Esophagus muscularis mucosa (tissue), 4 donors: ENCODE results near the gene RAI1. TPM values are rescaled to one million over a fixed set of nuclear protein-coding genes. Genes with fewer than 3 reads are reported as not detected.
A peak's percentile ranks its signal among the peaks of the same experiment; 100 is the strongest.

Source experiments
- DNase-seq: peaks from one replicate; pipeline ENCODE4 v3.0.0-alpha.2; 2017; ENCODE audit errors: extremely low spot score
- H3K27ac ChIP-seq, 4 donors: fragments of 200-600 bp; sonication (generic); replicated peaks in 1 of 4; 1 replicate in 3 of 4; 2 replicates in 1 of 4; pipeline ENCODE4 v1.5.1; 2016 to 2019; ENCODE audit warnings: mild to moderate bottlenecking in 1 of 4
- H3K27me3 ChIP-seq, 4 donors: fragments of 200-600 bp; sonication (generic); one replicate each; pipeline versions ENCODE4 v1.5.1 to v1.6.0; 2016 to 2019
- H3K36me3 ChIP-seq, 4 donors: fragments of 200-600 bp; sonication (generic); one replicate each; pipeline ENCODE4 v1.5.1; 2016 to 2019
- H3K4me1 ChIP-seq, 4 donors: fragments of 200-600 bp; sonication (generic); one replicate each; pipeline ENCODE4 v1.5.1; 2016 to 2019
- H3K4me3 ChIP-seq, 4 donors: fragments of 200-600 bp; sonication (generic); 1 replicate in 2 of 4; 2 replicates in 2 of 4; pipeline ENCODE4 v1.5.1; 2016 to 2019; ENCODE audit warnings: mild to moderate bottlenecking in 4 of 4, moderate library complexity in 1 of 4
- H3K9me3 ChIP-seq, 4 donors: fragments of 200-600 bp; sonication (generic); 1 replicate in 3 of 4; 2 replicates in 1 of 4; pipeline ENCODE4 v1.5.1; 2016 to 2019
- EP300 ChIP-seq: sonication (generic); formaldehyde crosslinking; IDR thresholded peaks from one replicate; pipeline ENCODE4 v1.6.1; 2017; ENCODE audit warnings: antibody characterized with exemption
- POLR2A ChIP-seq: fragments of 450-650 bp; IDR thresholded peaks from one replicate; pipeline ENCODE4 v1.6.1; 2017; ENCODE audit warnings: antibody characterized with exemption, moderate library complexity, mild to moderate bottlenecking, low read depth
- POLR2AphosphoS5 ChIP-seq, 2 donors: sonication (generic); formaldehyde crosslinking; IDR thresholded peaks; one replicate each; pipeline ENCODE4 v1.6.1; 2017; ENCODE audit warnings: antibody characterized with exemption in 2 of 2
- WGBS: methylation state at CpG from one replicate; pipeline ENCODE4 v1.1.5; 2018; 5-methylcytosine and 5-hydroxymethylcytosine counted together
- intact Hi-C: fragments of 100-400 bp; cut with DNase I; formaldehyde crosslinking; loops from one replicate; pipeline ENCODE4 v1.15.1; 2023
- total RNA-seq, 4 donors: library from RNA; depleted of rRNA; stranded (reverse); fragments of >200 nt; gene quantifications; one replicate each; pipeline versions ENCODE4 v1.1.0 to v1.2.1, GENCODE V29; 2016
- TF ChIP-seq, protein P1 (sequence below), 3 experiments: fragments of 200-600 bp in 2 of 3; fragments of 450-650 bp in 1 of 3; sonication (generic) in 2 of 3; IDR thresholded peaks; one replicate each; pipeline ENCODE4 v1.5.1; 2017 to 2019; ENCODE audit warnings: antibody characterized with exemption in 3 of 3, mild to moderate bottlenecking in 2 of 3, moderate library complexity in 1 of 3

RAI1 gene
- total RNA-seq, 4 donors from 2014 or later = 18.7 to 41.3 (median 28.3) TPM

DNA sequence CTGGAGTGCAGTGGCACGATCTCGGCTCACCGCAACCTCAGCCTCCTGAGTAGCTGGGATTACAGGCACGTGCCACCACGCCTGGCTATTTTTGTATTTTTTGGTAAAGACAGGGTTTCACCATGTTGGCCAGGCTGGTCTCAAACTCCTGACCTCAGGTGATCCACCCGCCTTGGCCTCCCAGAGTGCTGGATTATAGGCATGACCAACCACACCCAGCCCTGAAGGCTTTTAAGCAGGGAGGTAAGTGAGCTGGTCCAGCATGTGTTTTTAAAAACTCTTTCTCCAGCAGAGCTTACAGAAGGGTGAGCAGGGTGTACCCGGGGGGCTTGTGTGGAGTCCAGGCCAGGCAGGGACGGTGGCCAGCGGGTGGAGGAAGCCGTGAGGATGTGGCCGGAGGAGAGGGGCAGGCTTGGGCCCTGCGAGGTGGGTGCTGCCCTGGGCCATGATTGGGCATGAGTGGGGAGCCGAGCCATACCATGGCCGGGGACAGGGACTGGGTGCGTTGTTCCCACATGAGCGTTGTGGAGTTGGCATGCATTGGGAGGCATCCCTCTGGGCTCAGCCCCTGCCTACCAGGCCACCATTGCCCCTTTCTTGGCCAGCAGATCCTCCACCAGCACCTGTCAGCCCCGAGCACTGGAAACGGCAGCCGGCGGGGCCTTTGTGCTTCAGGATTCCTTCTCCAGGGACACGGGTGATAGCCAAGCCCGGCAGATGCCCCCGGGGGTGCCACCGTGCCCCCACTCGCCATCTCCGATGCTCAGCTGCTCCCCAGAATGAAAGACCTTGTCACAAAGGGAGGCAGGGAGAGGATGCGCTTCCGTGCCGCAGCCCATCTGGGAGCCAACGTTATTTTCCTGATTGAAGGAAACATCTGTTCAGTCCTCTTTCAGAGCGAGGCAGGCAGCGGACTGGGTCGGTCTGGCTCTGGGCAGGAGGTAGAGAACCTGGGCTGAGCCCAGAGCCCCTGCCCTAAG is 64.5 kb downstream of the RAI1 start:
- Histone ChIP-seq H3K36me3 (no peaks in the 10 kb centered on the region), H3K27ac (peak overlapping the region in 3 of 4 donors; percentile 16 to 42 (median 27)), H3K4me3 (no peak overlapping the region), H3K4me1 (peaks cover 43 to 81% (median 70%) of the 10 kb centered on the region in 4 donors), H3K9me3 (no peaks in the 10 kb centered on the region), H3K27me3 (no peaks in the 10 kb centered on the region)
- intact Hi-C loops = no loop called here
- no peak for TF ChIP-seq EP300
- no peak for TF ChIP-seq POLR2A
- DNase-seq = no peak
- 83% methylated on average over 32 of the region's 33 CpGs for WGBS

DNA sequence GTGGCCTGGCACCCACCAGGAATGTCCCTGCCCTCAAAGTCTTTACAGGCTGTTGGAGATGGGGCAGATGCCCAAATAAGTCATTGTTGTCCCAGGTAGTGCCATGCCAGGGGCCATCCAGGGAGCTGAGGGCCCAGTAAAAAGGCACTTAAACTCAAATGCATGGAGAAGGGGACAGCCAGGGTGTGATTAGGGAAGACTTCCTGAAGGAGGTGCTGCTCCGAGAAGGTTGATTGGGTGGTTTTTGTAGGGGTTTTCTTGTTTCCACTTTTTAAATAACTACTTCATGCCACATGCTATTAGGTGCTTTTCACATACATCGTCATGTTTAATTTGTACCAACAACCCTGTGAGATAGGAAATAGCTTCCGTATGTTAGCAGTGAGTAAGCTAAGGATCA is 66.9 kb downstream of the RAI1 start:
- Histone ChIP-seq H3K27ac (peak overlapping the region in 2 of 4 donors; percentile 14 to 51), H3K4me3 (no peak overlapping the region), H3K36me3 (no peaks in the 10 kb centered on the region), H3K27me3 (no peaks in the 10 kb centered on the region), H3K9me3 (no peaks in the 10 kb centered on the region), H3K4me1 (peaks cover 41 to 78% (median 69%) of the 10 kb centered on the region in 4 donors)
- TF ChIP-seq POLR2AphosphoS5 (IDR thresholded peaks at IDR 0.05) (no peak), EP300 (no peak), POLR2A (no peak)
- TF ChIP-seq, protein P1, sequence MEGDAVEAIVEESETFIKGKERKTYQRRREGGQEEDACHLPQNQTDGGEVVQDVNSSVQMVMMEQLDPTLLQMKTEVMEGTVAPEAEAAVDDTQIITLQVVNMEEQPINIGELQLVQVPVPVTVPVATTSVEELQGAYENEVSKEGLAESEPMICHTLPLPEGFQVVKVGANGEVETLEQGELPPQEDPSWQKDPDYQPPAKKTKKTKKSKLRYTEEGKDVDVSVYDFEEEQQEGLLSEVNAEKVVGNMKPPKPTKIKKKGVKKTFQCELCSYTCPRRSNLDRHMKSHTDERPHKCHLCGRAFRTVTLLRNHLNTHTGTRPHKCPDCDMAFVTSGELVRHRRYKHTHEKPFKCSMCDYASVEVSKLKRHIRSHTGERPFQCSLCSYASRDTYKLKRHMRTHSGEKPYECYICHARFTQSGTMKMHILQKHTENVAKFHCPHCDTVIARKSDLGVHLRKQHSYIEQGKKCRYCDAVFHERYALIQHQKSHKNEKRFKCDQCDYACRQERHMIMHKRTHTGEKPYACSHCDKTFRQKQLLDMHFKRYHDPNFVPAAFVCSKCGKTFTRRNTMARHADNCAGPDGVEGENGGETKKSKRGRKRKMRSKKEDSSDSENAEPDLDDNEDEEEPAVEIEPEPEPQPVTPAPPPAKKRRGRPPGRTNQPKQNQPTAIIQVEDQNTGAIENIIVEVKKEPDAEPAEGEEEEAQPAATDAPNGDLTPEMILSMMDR (IDR thresholded peaks at IDR 0.05) = no peak
- 92% methylated on average over 3 of the region's 3 CpGs for WGBS
- no peak for DNase-seq
- intact Hi-C loops = no loop called here

DNA sequence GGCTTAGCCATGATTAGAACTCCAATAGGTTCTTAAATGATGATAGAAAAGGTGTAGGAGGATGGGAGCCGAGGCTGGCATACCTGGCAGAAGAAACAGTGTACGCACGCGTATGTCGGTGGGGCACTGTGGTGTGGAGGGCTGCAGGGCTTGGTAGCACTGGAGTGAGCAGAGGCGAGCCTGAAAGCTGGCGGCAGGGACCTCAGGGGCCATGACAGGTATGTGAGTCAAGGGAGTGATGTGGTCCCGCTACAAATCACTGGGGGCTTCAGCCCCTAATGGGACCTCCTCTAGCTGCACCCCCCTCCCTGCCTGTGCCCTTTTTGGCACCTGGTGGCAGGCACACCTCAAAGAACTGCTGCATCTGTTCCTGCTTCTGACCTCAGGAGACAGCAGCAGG is 67.3 kb downstream of the RAI1 start:
- Histone ChIP-seq H3K4me3 (no peak overlapping the region), H3K4me1 (peaks cover 45 to 78% (median 74%) of the 10 kb centered on the region in 4 donors), H3K36me3 (no peaks in the 10 kb centered on the region), H3K9me3 (no peaks in the 10 kb centered on the region), H3K27ac (no peak overlapping the region), H3K27me3 (no peaks in the 10 kb centered on the region)
- intact Hi-C loops = no loop called here
- no peak for DNase-seq
- 89% methylated on average over 8 of the region's 8 CpGs for WGBS
- TF ChIP-seq, protein P1 (IDR thresholded peaks at IDR 0.05) = no peak

DNA sequence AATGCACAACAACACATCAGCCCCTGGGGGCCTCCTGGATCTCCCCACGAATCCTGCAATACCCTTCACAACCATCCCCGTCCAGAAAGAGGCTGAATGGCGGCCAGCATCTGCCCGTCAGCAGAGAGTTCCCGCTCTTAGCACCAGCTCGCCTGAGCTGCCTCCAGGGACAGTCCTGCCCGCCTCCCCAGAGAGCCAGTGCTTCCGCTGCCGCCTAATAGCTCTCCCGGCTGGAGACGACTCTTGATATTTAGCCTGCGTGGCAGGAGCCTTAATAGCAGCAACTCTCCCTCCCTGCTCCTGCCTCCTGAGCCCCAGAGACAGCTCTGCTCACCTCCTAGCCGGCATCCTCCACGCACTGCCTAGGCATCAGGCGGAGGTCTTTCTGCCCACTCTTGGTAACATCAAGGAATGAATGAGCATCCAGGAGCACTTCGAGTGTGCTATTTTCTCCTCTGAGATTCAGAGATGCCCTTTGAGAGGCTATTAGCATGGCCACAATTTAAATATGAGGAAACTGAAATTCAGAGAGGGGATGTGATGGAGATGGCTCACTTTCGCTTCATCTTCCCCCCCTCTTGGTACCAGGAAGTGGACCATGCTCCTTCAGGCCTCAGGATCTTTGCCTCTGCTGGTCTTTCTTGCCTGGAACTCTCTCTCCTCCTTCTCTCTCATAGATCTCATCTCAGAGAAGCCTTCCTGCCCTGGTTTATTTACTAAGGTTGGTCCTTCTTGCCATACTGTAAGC is 67.9 kb downstream of the RAI1 start:
- Histone ChIP-seq H3K36me3 (no peaks in the 10 kb centered on the region), H3K9me3 (no peaks in the 10 kb centered on the region), H3K4me3 (no peak overlapping the region), H3K27ac (peak overlapping the region in 3 of 4 donors; percentile 1 to 44 (median 11)), H3K27me3 (no peaks in the 10 kb centered on the region), H3K4me1 (peaks cover 45 to 79% (median 75%) of the 10 kb centered on the region in 4 donors)
- DNase-seq = no peak
- no peak for TF ChIP-seq POLR2AphosphoS5 (IDR thresholded peaks at IDR 0.05)
- no peak for TF ChIP-seq EP300
- WGBS = 79% methylated on average over 17 of the region's 17 CpGs
- intact Hi-C loops = no loop called here

DNA sequence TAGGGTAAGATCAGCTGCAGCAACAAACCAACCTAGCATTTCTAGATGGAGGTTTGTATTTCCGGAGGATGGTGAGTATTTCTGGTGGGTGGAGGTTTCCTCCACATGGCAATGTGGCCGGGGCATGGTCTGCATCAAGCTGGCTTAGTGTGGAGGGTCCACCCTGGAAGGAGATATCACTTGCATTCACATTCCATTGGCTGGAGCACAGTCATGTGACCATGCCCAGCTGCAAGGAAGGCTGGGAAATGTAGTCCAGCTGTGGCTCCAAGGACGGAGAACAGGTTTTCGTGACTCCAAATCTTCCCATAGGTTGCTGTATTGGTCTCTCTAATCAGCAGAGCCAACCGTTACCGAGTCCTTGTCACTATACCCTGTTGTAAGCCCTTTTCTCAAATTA is 68.7 kb downstream of the RAI1 start:
- peaks cover 47 to 82% (median 76%) of the 10 kb centered on the region in 4 donors for H3K4me1 ChIP-seq
- H3K9me3 ChIP-seq = no peaks in the 10 kb centered on the region
- DNase-seq = no peak
- H3K27me3 ChIP-seq = no peaks in the 10 kb centered on the region
- intact Hi-C loops = no loop called here
- 46% methylated on average over 6 of the region's 6 CpGs for WGBS
- H3K27ac ChIP-seq = peak overlapping the region in 2 of 4 donors; percentile 11 to 14
- H3K4me3 ChIP-seq = no peak overlapping the region
- TF ChIP-seq, protein P1 (IDR thresholded peaks at IDR 0.05) = no peak
- TF ChIP-seq POLR2A (no peak), POLR2AphosphoS5 (IDR thresholded peaks at IDR 0.05) (peak in 1 of 2 donors; percentile 53), EP300 (no peak)
- H3K36me3 ChIP-seq = no peaks in the 10 kb centered on the region
